HG02840 (cell line): ENCODE data around the gene BOD1L1.
"Not testable (repeated sequence)": the region's sequence is repeated elsewhere in the genome, so short reads cannot be mapped to it uniquely, and the experiment has no call there.

Experiments used
- ATAC-seq: cut with Tn5 transposase; IDR thresholded peaks from one replicate; pipeline ENCODE4 v1.9.1; 2021; ENCODE audit warnings: mild to moderate bottlenecking, moderate library complexity, moderate number of reproducible peaks; ENCODE audit not compliant: unreplicated experiment, low FRiP score

Gene BOD1L1

GRCh38 chr4:13561673-13562072, 65.9 kb downstream of the BOD1L1 start:
- ATAC-seq, result no peak

GRCh38 chr4:13560111-13560510, 67.4 kb downstream of the BOD1L1 start:
- not testable (repeated sequence) for ATAC-seq

- ATAC-seq, result no peak
Observed at GRCh38 chr4:13559413-13559812, 68.1 kb downstream of the BOD1L1 start.

GRCh38 chr4:13558881-13559280, 68.6 kb downstream of the BOD1L1 start:
- no peak for ATAC-seq

- no peak for ATAC-seq
Observed at GRCh38 chr4:13555325-13555724, 72.2 kb downstream of the BOD1L1 start.

- no peak for ATAC-seq
Observed at GRCh38 chr4:13553081-13553480, 74.4 kb downstream of the BOD1L1 start.

- peak; percentile 61 for ATAC-seq
Observed at GRCh38 chr4:13548984-13549546, 78.5 kb downstream of the BOD1L1 start.

GRCh38 chr4:13548059-13548983, 79.2 kb downstream of the BOD1L1 start:
- ATAC-seq, result peak; percentile 4

GRCh38 chr4:13547485-13548041, 80.0 kb downstream of the BOD1L1 start:
- ATAC-seq, result no peak

GRCh38 chr4:13546941-13547484, 80.5 kb downstream of the BOD1L1 start:
- no peak for ATAC-seq

- ATAC-seq, result no peak
Observed at GRCh38 chr4:13546142-13546940, 81.2 kb downstream of the BOD1L1 start.

- no peak for ATAC-seq
Observed at GRCh38 chr4:13545394-13545808, 82.1 kb downstream of the BOD1L1 start.

GRCh38 chr4:13544606-13545393, 82.7 kb downstream of the BOD1L1 start:
- ATAC-seq, result peak; percentile 45

GRCh38 chr4:13543839-13544605, 83.5 kb downstream of the BOD1L1 start, which contains the start of gene NKX3-2:
TSS of gene NKX3-2 (minus strand) at chr4:13544508. CDS start at chr4:13544414, 94 bp downstream.
- no peak for ATAC-seq

- ATAC-seq, result no peak
Observed at GRCh38 chr4:13543032-13543838, 84.3 kb downstream of the BOD1L1 start.

GRCh38 chr4:13542577-13543031, 84.9 kb downstream of the BOD1L1 start:
- no peak for ATAC-seq

- no peak for ATAC-seq
Observed at GRCh38 chr4:13541720-13542576, 85.6 kb downstream of the BOD1L1 start.
